Measurements from ENCODE around the gene BMAL1.
"Not testable (repeated sequence)": the region's sequence is repeated elsewhere in the genome, so short reads cannot be mapped to it uniquely, and the experiment has no call there.

The BMAL1 gene

DNA sequence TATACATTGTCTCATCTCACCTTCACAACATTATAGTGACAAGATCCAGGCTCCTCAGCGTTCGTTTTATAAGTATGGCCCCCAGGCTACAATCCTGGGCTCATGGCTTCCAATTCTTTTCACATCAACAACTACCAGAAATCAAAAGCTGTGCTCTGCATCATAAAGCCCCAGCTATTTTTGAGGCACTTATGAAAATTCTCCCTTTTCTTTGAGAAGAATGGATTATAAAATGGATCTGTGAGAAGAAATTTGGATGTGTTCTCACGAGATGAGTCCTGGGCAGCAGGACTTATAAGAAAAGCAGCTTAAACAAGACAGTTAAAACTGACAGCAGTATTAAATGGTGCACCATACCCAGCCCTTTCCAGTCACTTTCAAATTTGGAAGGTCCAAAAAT is 105.2 kb downstream of the BMAL1 start:
- no peak for DNase-seq (ENCODE audit: low spot score)

DNA sequence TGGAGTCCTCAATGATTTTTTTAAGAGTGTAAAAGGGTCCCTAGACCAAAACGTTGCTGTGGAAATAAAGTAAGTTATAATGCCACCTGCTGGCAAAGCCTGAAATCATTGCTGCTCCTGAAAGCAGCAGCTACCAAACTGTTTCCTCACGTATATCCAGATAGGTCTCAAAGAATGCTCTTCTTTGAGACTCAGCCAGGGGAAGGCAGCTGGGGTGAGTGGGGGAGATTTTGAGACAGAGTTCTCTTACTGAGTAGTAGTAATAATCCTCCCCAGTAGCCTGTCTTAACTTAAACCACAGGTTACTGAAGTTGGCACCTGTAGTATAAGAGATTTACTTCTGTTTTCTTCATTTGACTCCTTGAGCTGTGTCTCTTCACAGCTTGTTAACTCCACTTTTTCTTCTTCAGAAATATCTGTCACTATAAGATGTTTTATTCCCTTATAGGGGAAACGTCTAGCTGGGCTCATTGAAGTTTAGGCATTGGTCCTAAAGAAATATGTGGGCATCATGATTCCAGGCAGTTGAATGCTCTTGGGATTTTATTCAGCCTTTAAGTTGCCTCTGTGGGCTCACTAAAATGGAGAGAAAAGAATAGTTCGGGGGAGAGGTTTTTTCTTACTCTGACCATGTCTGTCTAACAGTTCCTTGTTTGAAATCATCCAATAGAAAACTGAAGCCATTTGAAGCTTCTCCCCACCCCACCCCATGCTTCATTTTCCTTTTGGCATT is 107.5 kb downstream of the BMAL1 start:
- peak; percentile 66 for DNase-seq (ENCODE audit: low spot score)

DNA sequence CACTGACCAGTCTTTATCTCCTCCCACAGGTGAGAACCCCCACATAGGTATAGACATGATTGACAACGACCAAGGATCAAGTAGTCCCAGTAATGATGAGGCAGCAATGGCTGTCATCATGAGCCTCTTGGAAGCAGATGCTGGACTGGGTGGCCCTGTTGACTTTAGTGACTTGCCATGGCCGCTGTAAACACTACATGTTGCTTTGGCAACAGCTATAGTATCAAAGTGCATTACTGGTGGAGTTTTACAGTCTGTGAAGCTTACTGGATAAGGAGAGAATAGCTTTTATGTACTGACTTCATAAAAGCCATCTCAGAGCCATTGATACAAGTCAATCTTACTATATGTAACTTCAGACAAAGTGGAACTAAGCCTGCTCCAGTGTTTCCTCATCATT is 109.0 kb downstream of the BMAL1 start:
- DNase-seq (ENCODE audit: low spot score) = no peak

DNA sequence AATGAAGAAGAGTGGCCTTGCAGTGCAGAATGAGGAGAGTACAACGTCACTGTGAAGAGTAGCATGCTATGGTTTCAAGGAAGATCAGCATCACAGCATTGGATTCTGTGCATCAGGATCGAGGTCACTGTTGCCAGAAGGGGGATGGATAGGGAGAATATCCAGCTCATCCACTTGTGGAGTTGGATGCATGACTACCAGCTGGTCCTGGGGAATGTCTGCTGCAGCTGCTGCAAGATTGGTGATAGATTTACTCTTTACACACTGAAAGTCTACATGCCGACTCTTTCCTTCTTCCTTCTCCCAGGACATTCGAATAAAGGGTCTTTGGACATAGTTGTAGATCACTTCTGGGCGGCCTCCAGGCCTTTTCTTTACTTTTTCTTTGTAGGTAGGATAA is 111.2 kb downstream of the BMAL1 start:
- no peak for DNase-seq (ENCODE audit: low spot score)

GRCh38 chr11:13391217-13391616 is 113.6 kb downstream of the BMAL1 start:
- DNase-seq (ENCODE audit: low spot score) = no peak

DNA sequence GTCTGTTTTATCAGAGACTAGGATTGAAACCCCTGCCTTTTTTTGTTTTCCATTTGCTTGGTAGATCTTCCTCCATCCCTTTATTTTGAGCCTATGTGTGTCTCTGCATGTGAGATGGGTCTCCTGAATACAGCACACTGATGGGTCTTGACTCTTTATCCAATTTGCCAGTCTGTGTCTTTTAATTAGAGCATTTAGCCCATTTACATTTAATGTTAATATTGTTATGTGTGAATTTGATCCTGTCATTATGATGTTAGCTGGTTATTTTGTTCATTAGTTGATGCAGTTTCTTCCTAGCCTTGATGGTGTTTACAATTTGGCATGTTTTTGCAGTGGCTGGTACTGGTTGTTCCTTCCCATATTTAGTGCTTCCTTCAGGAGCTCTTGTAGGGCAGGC is 120.7 kb downstream of the BMAL1 start:
- DNase-seq (ENCODE audit: low spot score) = not testable (repeated sequence)

- no peak for DNase-seq (ENCODE audit: low spot score)
These were observed 127.6 kb downstream of the BMAL1 start for GRCh38 chr11:13405220-13405619.

DNA sequence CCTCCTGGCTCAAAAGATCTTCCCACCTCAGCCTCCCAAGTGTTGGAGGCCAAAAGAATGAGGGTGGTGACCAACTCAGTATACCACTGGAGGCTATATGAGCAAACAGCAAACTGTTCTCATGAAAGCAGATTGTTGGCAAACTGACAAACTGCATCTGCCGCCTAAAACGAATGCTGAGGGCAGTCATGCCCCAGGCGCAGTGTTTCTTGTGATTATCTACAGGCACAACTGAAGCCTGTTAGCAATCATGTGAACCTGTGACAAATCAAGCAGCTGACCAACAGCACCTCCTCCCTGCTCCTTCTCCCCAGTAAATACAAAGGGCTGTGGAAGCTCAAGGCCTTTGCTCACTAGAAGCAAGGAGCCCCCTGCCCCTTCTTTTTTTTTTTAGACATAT is 137.6 kb downstream of the BMAL1 start:
- no peak for DNase-seq (ENCODE audit: low spot score)

GRCh38 chr11:13421561-13421960 is 144.0 kb downstream of the BMAL1 start:
- DNase-seq (ENCODE audit: low spot score) = no peak

- no peak for DNase-seq (ENCODE audit: low spot score)
These were observed 145.8 kb downstream of the BMAL1 start for GRCh38 chr11:13423372-13423771.

- DNase-seq (ENCODE audit: low spot score) = no peak
These were observed 149.8 kb downstream of the BMAL1 start for GRCh38 chr11:13427440-13427839.

DNA sequence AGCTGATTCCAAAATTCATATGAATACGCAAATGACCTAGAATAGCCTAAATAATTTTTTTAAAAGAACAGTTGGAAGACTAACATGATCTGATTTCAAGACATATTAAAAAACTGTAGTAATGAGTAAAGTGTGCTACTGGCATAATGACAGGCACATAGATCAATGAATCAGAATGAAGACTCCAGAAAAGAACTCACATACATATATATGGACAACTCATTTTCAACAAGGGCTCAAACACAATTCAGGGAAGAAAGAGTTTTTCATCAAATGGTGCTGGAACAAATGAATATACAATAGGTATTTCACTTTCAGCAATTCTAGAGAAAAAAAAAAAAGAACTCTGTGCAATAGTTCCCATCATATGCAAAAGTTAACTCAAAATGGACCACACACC is 151.7 kb downstream of the BMAL1 start:
- DNase-seq (ENCODE audit: low spot score) = no peak

- no peak for DNase-seq (ENCODE audit: low spot score)
These were observed 152.2 kb downstream of the BMAL1 start for GRCh38 chr11:13429836-13430235.

- DNase-seq (ENCODE audit: low spot score) = no peak
These were observed 155.8 kb downstream of the BMAL1 start for GRCh38 chr11:13433437-13433836.

DNA sequence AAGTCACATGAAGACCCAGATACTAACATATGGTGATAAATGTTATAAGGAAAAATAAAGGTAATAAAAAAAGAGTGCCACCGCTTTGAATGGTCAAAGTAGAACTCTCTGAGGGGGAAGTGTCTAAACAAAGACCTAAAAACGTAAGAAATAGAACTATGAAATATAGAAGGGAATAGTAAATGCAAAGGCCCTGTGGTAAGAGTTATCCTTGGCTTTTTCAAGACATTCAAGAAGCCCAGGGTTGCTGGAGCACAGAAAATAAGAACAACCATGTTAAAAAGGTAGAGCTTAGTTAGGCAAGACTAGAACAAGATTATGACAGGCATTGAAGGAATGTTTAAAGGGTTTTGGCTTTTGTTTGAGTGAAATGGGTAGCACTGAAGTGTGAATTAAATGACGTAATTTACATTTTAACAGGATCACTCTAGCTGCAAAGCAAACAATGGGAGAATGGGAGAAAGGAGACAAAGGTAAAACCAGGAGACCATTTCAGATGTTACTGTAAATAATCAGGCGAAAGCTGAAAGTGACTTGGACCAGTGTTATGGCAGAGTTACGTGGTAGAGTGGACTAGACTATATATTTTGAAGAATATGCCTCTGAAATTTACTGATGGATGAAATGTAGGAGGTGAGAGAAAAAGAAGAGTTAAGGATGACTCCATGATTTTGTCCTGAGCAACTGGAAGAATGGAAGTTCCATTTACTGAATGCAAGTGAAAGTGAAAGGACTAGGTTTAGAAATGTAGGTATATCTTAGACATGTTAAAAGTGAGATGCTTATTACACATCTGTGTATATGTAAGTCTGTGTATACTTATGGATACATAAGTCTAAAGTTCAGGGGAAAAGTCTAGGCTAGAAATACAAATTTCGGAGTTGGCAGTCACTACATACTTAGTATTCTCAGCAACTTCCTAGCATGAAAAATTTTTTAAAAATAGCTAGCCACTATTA is 156.9 kb downstream of the BMAL1 start:
- no peak for DNase-seq (ENCODE audit: low spot score)

- DNase-seq (ENCODE audit: low spot score) = not testable (repeated sequence)
These were observed 159.2 kb downstream of the BMAL1 start for GRCh38 chr11:13436836-13437235.

Data from RKO (cell line).